HUES64 (cell line): ENCODE data around the gene FBN1.

ENCODE experiments used
- H3K27ac ChIP-seq: 2 replicates; pipeline ENCODE4 v1.7.0; 2013; ENCODE audit warnings: low read depth, low read length, inconsistent platforms
- H3K27me3 ChIP-seq: 2 replicates; pipeline ENCODE4 v1.6.1; 2013; ENCODE audit warnings: mild to moderate bottlenecking, low read length; ENCODE audit not compliant: insufficient read depth
- H3K36me3 ChIP-seq: 2 replicates; pipeline ENCODE4 v1.6.1; 2013; ENCODE audit warnings: mild to moderate bottlenecking, low read length; ENCODE audit not compliant: insufficient read depth
- H3K4me1 ChIP-seq: 2 replicates; pipeline ENCODE4 v1.6.1; 2013; ENCODE audit warnings: mild to moderate bottlenecking, low read length, moderate library complexity; ENCODE audit not compliant: insufficient read depth
- H3K4me3 ChIP-seq: 2 replicates; pipeline ENCODE4 v1.5.1; 2013; ENCODE audit warnings: mild to moderate bottlenecking, low read length, moderate library complexity
- H3K9ac ChIP-seq: 2 replicates; pipeline ENCODE4 v1.6.1; 2013; ENCODE audit warnings: mild to moderate bottlenecking, low read depth, low read length
- H3K9me3 ChIP-seq: 2 replicates; pipeline ENCODE4 v1.6.1; 2013; ENCODE audit warnings: low read depth, low read length; ENCODE audit not compliant: insufficient read depth
- WGBS: fragments of 150-250, 120-280 bp; methylation state at CpG from one replicate; pipeline ENCODE4 v1.1.7; 2013; ENCODE audit warnings: missing lambda C conversion rate; 5-methylcytosine and 5-hydroxymethylcytosine counted together

FBN1 gene

GRCh38 chr15:48647962-48648361 lies 2.5 kb upstream of the FBN1 start:
- H3K4me3 ChIP-seq, result no peak overlapping the region
- H3K4me1 ChIP-seq, result peaks cover 13% of the 10 kb centered on the region; the same call in 1 of the 2 replicates
- H3K36me3 ChIP-seq, result no peaks in the 10 kb centered on the region
- peaks cover 43% of the 10 kb centered on the region for H3K27me3 ChIP-seq
- no peak overlapping the region for H3K9ac ChIP-seq
- H3K27ac ChIP-seq, result no peak overlapping the region
- no peaks in the 10 kb centered on the region for H3K9me3 ChIP-seq

- peaks cover 13% of the 10 kb centered on the region; the same call in 1 of the 2 replicates for H3K4me1 ChIP-seq
- no peaks in the 10 kb centered on the region for H3K9me3 ChIP-seq
- 34% methylated on average over 9 of the region's 11 CpGs for WGBS
- peak overlapping the region; percentile 10; the same call in 1 of the 2 replicates for H3K27ac ChIP-seq
- H3K4me3 ChIP-seq, result peak overlapping the region; percentile 70
- no peaks in the 10 kb centered on the region for H3K36me3 ChIP-seq
- H3K9ac ChIP-seq, result peak overlapping the region; percentile 74
- H3K27me3 ChIP-seq, result peaks cover 51% of the 10 kb centered on the region
Measured at GRCh38 chr15:48646331-48646730, 822 bp upstream of the FBN1 start.

- Histone ChIP-seq H3K4me1 (peaks cover 13% of the 10 kb centered on the region; the same call in 1 of the 2 replicates), H3K27me3 (peaks cover 51% of the 10 kb centered on the region), H3K4me3 (peak overlapping the region; percentile 70), H3K9ac (peak overlapping the region; percentile 74), H3K36me3 (no peaks in the 10 kb centered on the region), H3K9me3 (no peaks in the 10 kb centered on the region), H3K27ac (no peak overlapping the region)
- WGBS, result under 1% methylated on average over 79 of the region's 79 CpGs
Measured at GRCh38 chr15:48644827-48645557, 517 bp downstream of the FBN1 start.

DNA sequence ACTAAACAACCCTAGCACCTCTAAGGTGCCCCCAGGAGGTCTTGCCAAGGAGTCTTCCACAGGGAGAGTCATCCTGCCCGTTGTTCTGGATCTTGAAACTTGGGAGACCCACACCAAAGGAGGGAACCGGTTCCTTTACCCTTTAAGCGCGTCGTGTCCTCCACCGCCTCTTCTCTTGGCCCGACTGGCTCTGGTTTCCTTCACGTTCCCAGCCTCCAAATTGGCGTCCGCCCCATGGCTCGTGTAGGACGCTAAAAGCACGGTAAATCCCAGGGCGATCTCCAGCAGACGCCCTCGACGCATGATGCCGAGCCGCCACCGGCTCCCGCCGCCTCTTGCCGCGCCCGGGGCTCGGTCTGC lies 1.1 kb downstream of the FBN1 start:
- H3K9ac ChIP-seq, result peak overlapping the region; percentile 42; the same call in 1 of the 2 replicates
- no peaks in the 10 kb centered on the region for H3K36me3 ChIP-seq
- peak overlapping the region; percentile 70 for H3K4me3 ChIP-seq
- peaks cover 13% of the 10 kb centered on the region; the same call in 1 of the 2 replicates for H3K4me1 ChIP-seq
- WGBS, result under 1% methylated on average over 26 of the region's 26 CpGs
- peaks cover 51% of the 10 kb centered on the region for H3K27me3 ChIP-seq
- H3K27ac ChIP-seq, result no peak overlapping the region
- no peaks in the 10 kb centered on the region for H3K9me3 ChIP-seq

DNA sequence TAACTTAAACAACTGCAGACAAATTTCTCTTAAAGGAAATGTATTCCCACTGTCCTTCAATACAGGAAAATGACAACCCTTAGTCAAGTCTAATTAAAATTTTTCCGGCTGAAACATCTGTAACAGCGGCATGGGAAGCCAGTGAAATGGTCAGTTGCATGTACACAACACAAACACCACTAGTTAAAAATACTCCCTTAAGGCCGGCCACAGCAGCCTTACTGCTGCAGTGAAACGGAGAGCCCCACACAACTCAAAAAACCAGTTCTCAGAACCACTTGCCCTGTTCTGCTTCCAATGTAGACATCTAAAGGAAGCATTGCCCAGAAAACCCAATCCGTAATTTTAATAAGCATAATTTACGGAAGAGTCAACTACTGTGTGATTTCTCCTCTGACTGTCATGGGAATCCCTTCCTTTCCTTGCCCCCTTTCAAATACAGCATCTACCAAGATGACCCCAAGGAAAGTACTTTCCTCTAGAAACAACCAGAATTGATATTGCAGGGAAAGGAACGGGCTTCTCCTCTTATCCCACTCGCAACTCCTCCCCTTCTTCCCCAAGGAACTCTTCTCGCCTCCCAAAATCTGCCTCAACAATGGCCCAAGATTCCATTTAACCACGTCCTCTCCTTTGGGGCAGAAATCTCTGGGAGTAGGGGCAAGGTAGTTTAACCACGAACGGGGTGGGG lies 1.6 kb downstream of the FBN1 start:
- Histone ChIP-seq H3K4me3 (peak overlapping the region; percentile 70), H3K4me1 (peaks cover 13% of the 10 kb centered on the region; the same call in 1 of the 2 replicates), H3K27me3 (peaks cover 51% of the 10 kb centered on the region), H3K9ac (peak overlapping the region; percentile 42; the same call in 1 of the 2 replicates), H3K9me3 (no peaks in the 10 kb centered on the region), H3K36me3 (no peaks in the 10 kb centered on the region), H3K27ac (no peak overlapping the region)
- WGBS, result 48% methylated on average over 12 of the region's 12 CpGs

- peaks cover 51% of the 10 kb centered on the region for H3K27me3 ChIP-seq
- H3K9ac ChIP-seq, result no peak overlapping the region
- H3K9me3 ChIP-seq, result no peaks in the 10 kb centered on the region
- no peaks in the 10 kb centered on the region for H3K36me3 ChIP-seq
- peaks cover 13% of the 10 kb centered on the region; the same call in 1 of the 2 replicates for H3K4me1 ChIP-seq
- peak overlapping the region; percentile 70; the same call in 1 of the 2 replicates for H3K4me3 ChIP-seq
- H3K27ac ChIP-seq, result no peak overlapping the region
- WGBS, result 94% methylated on average over 3 of the region's 3 CpGs
Measured at GRCh38 chr15:48643206-48643605, 2.3 kb downstream of the FBN1 start.

GRCh38 chr15:48642795-48643194 lies 2.7 kb downstream of the FBN1 start:
- Histone ChIP-seq H3K4me3 (peak overlapping the region; percentile 70; the same call in 1 of the 2 replicates), H3K36me3 (no peaks in the 10 kb centered on the region), H3K27me3 (peaks cover 51% of the 10 kb centered on the region), H3K4me1 (peaks cover 13% of the 10 kb centered on the region; the same call in 1 of the 2 replicates), H3K9me3 (no peaks in the 10 kb centered on the region), H3K9ac (no peak overlapping the region), H3K27ac (no peak overlapping the region)
- no CpG with 5 or more reads among the region's 1 CpG for WGBS

- WGBS, result 91% methylated on average over 1 of the region's 3 CpGs
- Histone ChIP-seq H3K36me3 (no peaks in the 10 kb centered on the region), H3K27me3 (peaks cover 41% of the 10 kb centered on the region), H3K9ac (no peak overlapping the region), H3K9me3 (no peaks in the 10 kb centered on the region), H3K27ac (no peak overlapping the region), H3K4me1 (peaks cover 6% of the 10 kb centered on the region; the same call in 1 of the 2 replicates), H3K4me3 (no peak overlapping the region)
Measured at GRCh38 chr15:48641416-48641815, 4.1 kb downstream of the FBN1 start.

DNA sequence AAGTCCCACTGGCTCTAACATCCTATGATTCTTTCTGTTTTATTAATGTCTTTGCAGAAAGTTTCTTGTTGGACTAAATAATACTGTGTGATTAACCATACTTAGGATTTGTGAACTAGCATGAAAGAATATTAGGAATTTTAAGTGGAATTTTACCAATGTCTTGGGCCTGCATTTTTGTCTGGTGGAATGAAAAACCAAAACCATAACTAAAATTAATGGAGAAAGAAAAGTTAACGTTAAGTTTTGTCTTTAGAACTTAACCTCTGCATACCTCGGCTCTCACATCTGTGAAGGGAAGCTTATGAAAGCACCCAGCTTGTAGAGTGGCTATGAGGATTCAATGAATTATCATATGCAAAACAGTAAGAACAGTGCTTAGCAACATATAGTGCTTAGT lies 6.5 kb downstream of the FBN1 start:
- Histone ChIP-seq H3K27me3 (peaks cover 18% of the 10 kb centered on the region), H3K9ac (no peak overlapping the region), H3K27ac (no peak overlapping the region), H3K4me1 (peaks cover 6% of the 10 kb centered on the region; the same call in 1 of the 2 replicates), H3K36me3 (no peaks in the 10 kb centered on the region), H3K4me3 (no peak overlapping the region), H3K9me3 (no peaks in the 10 kb centered on the region)
- 100% methylated on average over 2 of the region's 2 CpGs for WGBS

GRCh38 chr15:48637639-48638038 lies 7.9 kb downstream of the FBN1 start:
- Histone ChIP-seq H3K27me3 (peaks cover 5% of the 10 kb centered on the region), H3K36me3 (no peaks in the 10 kb centered on the region), H3K9me3 (no peaks in the 10 kb centered on the region), H3K4me1 (no peaks in the 10 kb centered on the region), H3K4me3 (no peak overlapping the region), H3K27ac (no peak overlapping the region), H3K9ac (no peak overlapping the region)
- WGBS, result 95% methylated on average over 2 of the region's 2 CpGs

- no peak overlapping the region for H3K4me3 ChIP-seq
- no peaks in the 10 kb centered on the region for H3K36me3 ChIP-seq
- no peaks in the 10 kb centered on the region for H3K4me1 ChIP-seq
- no peaks in the 10 kb centered on the region for H3K27me3 ChIP-seq
- no peaks in the 10 kb centered on the region for H3K9me3 ChIP-seq
- H3K9ac ChIP-seq, result no peak overlapping the region
- 71% methylated on average over 3 of the region's 5 CpGs for WGBS
- no peak overlapping the region for H3K27ac ChIP-seq
Measured at GRCh38 chr15:48636511-48636910, 9.0 kb downstream of the FBN1 start.
